NCI-H1417 treated with DMSO at 0.1 percent for 48 hours (cell line): ENCODE results near the gene GCG.

Source experiments
- DNase-seq: peaks from one replicate; lab custom pipeline; 2025; lab: John Stamatoyannopoulos, UW

The GCG gene

GRCh38 chr2:162152147-162152546, at the start of gene GCG:
TSS of gene GCG (minus strand) at chr2:162152247. CDS start at chr2:162149178, 3,069 bp downstream.
- DNase-seq, result no peak

GRCh38 chr2:162200636-162201035, 48.6 kb upstream of the GCG start:
- no peak for DNase-seq

- DNase-seq, result no peak
Observed at GRCh38 chr2:162199913-162200312, 47.9 kb upstream of the GCG start.

GRCh38 chr2:162198239-162198638, 46.2 kb upstream of the GCG start:
- no peak for DNase-seq

GRCh38 chr2:162197069-162197825, 45.2 kb upstream of the GCG start:
- DNase-seq, result no peak

- DNase-seq, result no peak
Observed at GRCh38 chr2:162196638-162197037, 44.6 kb upstream of the GCG start.

- no peak for DNase-seq
Observed at GRCh38 chr2:162188451-162188850, 36.4 kb upstream of the GCG start.

GRCh38 chr2:162185541-162186232, 33.6 kb upstream of the GCG start:
- no peak for DNase-seq

GRCh38 chr2:162184821-162185450, 32.9 kb upstream of the GCG start:
- DNase-seq, result no peak

- no peak for DNase-seq
Observed at GRCh38 chr2:162184359-162184758, 32.3 kb upstream of the GCG start.

GRCh38 chr2:162182395-162182794, 30.3 kb upstream of the GCG start:
- no peak for DNase-seq

GRCh38 chr2:162177301-162177700, 25.3 kb upstream of the GCG start:
- no peak for DNase-seq

GRCh38 chr2:162175714-162176113, 23.7 kb upstream of the GCG start:
- no peak for DNase-seq

GRCh38 chr2:162174746-162175145, 22.7 kb upstream of the GCG start:
- no peak for DNase-seq

- DNase-seq, result no peak
Observed at GRCh38 chr2:162172802-162173370, 20.8 kb upstream of the GCG start.

- no peak for DNase-seq
Observed at GRCh38 chr2:162166745-162167144, 14.7 kb upstream of the GCG start.

GRCh38 chr2:162166174-162166573, 14.1 kb upstream of the GCG start:
- DNase-seq, result no peak

- DNase-seq, result no peak
Observed at GRCh38 chr2:162164802-162165201, 12.8 kb upstream of the GCG start.

- DNase-seq, result no peak
Observed at GRCh38 chr2:162159446-162159845, 7.4 kb upstream of the GCG start.

- DNase-seq, result no peak
Observed at GRCh38 chr2:162156149-162156548, 4.1 kb upstream of the GCG start.

- DNase-seq, result no peak
Observed at GRCh38 chr2:162155093-162155492, 3.0 kb upstream of the GCG start.

- no peak for DNase-seq
Observed at GRCh38 chr2:162153608-162154224, 1.7 kb upstream of the GCG start.
